ENCODE results near the gene POU6F1.

The POU6F1 gene

GRCh38 chr12:51254536-51254935, 36.7 kb upstream of the POU6F1 start:
- CTCF ChIA-PET: interaction anchor here (0.6 kb wide), 1 partner anchor 83 kb away, joined by 4 read pairs; no protein-coding TSS in a partner anchor
- TF ChIP-seq ZNF174 (tag by site-specific recombination; IDR thresholded peaks at IDR 0.05): no peak
- TF ChIP-seq ZNF692 (tag by site-specific recombination; IDR thresholded peaks at IDR 0.05): no peak
- no peak for TF ChIP-seq SCRT2 (tag by site-specific recombination; IDR thresholded peaks at IDR 0.05)
- no peak for TF ChIP-seq ZNF707 (tag by site-specific recombination; IDR thresholded peaks at IDR 0.05)
- TF ChIP-seq ZBTB21 (tag by site-specific recombination; IDR thresholded peaks at IDR 0.05): no peak
- no peaks in the 10 kb centered on the region for H3K4me1 ChIP-seq (ENCODE audit: control insufficient read depth, insufficient read depth, low read length)
- H3K36me3 ChIP-seq (ENCODE audit: control insufficient read depth in 2 of 2, insufficient read depth in 1 of 2, low read length in 2 of 2): no peaks in the 10 kb centered on the region
- H3K9me3 ChIP-seq (ENCODE audit: control insufficient read depth, insufficient read depth, low read depth, low read length): no peaks in the 10 kb centered on the region
- H3K4me3 ChIP-seq (ENCODE audit: low read depth, low read length): no peak overlapping the region
- no peak overlapping the region for H3K27ac ChIP-seq (ENCODE audit: extremely low read depth, low read depth, low read length)
- POLR2A ChIA-PET: no interaction called here

GRCh38 chr12:51253276-51253675, 35.4 kb upstream of the POU6F1 start:
- no peaks in the 10 kb centered on the region for H3K9me3 ChIP-seq (ENCODE audit: control insufficient read depth, insufficient read depth, low read depth, low read length)
- no peaks in the 10 kb centered on the region for H3K36me3 ChIP-seq (ENCODE audit: control insufficient read depth in 2 of 2, insufficient read depth in 1 of 2, low read length in 2 of 2)
- CTCF ChIA-PET: interaction anchor here (0.6 to 2.5 kb wide), 11 partner anchors 8 to 441 kb away, joined by 3 to 19 read pairs (median 8); partner anchors contain the start of gene SMAGP
- TF ChIP-seq ZNF664 (tag by site-specific recombination; IDR thresholded peaks at IDR 0.05) (no peak), KLF9 (tag by site-specific recombination; IDR thresholded peaks at IDR 0.05; ENCODE audit: low read depth) (no peak), ZNF274 (IDR thresholded peaks at IDR 0.05; ENCODE audit: low read length) (no peak), ZNF274 (tag by site-specific recombination; IDR thresholded peaks at IDR 0.05; ENCODE audit: borderline replicate concordance) (no peak), ZNF600 (tag by site-specific recombination; IDR thresholded peaks at IDR 0.05) (no peak), KLF8 (tag by site-specific recombination; IDR thresholded peaks at IDR 0.05) (no peak)
- TF ChIP-seq, protein P1, sequence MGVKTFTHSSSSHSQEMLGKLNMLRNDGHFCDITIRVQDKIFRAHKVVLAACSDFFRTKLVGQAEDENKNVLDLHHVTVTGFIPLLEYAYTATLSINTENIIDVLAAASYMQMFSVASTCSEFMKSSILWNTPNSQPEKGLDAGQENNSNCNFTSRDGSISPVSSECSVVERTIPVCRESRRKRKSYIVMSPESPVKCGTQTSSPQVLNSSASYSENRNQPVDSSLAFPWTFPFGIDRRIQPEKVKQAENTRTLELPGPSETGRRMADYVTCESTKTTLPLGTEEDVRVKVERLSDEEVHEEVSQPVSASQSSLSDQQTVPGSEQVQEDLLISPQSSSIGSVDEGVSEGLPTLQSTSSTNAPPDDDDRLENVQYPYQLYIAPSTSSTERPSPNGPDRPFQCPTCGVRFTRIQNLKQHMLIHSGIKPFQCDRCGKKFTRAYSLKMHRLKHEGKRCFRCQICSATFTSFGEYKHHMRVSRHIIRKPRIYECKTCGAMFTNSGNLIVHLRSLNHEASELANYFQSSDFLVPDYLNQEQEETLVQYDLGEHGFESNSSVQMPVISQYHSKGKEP (tag by site-specific recombination; IDR thresholded peaks at IDR 0.05): no peak
- no peaks in the 10 kb centered on the region for H3K4me1 ChIP-seq (ENCODE audit: control insufficient read depth, insufficient read depth, low read length)
- no peak overlapping the region for H3K4me3 ChIP-seq (ENCODE audit: low read depth, low read length)
- POLR2A ChIA-PET: interaction anchor here (0.8 kb wide), 1 partner anchor 15 kb away, joined by 3 read pairs; the partner anchor contains the start of gene DAZAP2
- no peak overlapping the region for H3K27ac ChIP-seq (ENCODE audit: extremely low read depth, low read depth, low read length)

GRCh38 chr12:51247523-51248206, 29.8 kb upstream of the POU6F1 start:
- CTCF ChIA-PET: interaction anchor here (0.5 kb wide), 1 partner anchor 422 kb away, joined by 4 read pairs; no protein-coding TSS in a partner anchor
- TF ChIP-seq ZIC2 (tag by site-specific recombination; IDR thresholded peaks at IDR 0.05): peak; percentile 80
- peak; percentile 30; the same call in 1 of the 2 replicates for TF ChIP-seq ZNF423 (tag by site-specific recombination; IDR thresholded peaks at IDR 0.05)
- TF ChIP-seq ZNF777 (tag by site-specific recombination; IDR thresholded peaks at IDR 0.05; ENCODE audit: borderline replicate concordance): no peak
- TF ChIP-seq, protein P2, sequence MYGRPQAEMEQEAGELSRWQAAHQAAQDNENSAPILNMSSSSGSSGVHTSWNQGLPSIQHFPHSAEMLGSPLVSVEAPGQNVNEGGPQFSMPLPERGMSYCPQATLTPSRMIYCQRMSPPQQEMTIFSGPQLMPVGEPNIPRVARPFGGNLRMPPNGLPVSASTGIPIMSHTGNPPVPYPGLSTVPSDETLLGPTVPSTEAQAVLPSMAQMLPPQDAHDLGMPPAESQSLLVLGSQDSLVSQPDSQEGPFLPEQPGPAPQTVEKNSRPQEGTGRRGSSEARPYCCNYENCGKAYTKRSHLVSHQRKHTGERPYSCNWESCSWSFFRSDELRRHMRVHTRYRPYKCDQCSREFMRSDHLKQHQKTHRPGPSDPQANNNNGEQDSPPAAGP (tag by site-specific recombination; IDR thresholded peaks at IDR 0.05): 0 out of 2 replicates have a peak, but pooled peaks have one; percentile 44
- TF ChIP-seq ZNF155 (tag by site-specific recombination; IDR thresholded peaks at IDR 0.05): no peak
- H3K4me1 ChIP-seq (ENCODE audit: control insufficient read depth, insufficient read depth, low read length): no peaks in the 10 kb centered on the region
- H3K9me3 ChIP-seq (ENCODE audit: control insufficient read depth, insufficient read depth, low read depth, low read length): no peaks in the 10 kb centered on the region
- H3K27ac ChIP-seq (ENCODE audit: extremely low read depth, low read depth, low read length): no peak overlapping the region
- H3K36me3 ChIP-seq (ENCODE audit: control insufficient read depth in 2 of 2, insufficient read depth in 1 of 2, low read length in 2 of 2): peaks cover 10 to 26% of the 10 kb centered on the region in 2 experiments
- POLR2A ChIA-PET: no interaction called here
- no peak overlapping the region for H3K4me3 ChIP-seq (ENCODE audit: low read depth, low read length)

Data from HEK293 (cell line).